Fibroblast of skin of abdomen (primary cell): ENCODE results near the gene ARHGAP26.
"Not testable (repeated sequence)": the region's sequence is repeated elsewhere in the genome, so short reads cannot be mapped to it uniquely, and the experiment has no call there.

ENCODE experiments used
- DNase-seq: peaks from one replicate; pipeline ENCODE4 v3.0.0-alpha.2; 2013

The ARHGAP26 gene

DNA sequence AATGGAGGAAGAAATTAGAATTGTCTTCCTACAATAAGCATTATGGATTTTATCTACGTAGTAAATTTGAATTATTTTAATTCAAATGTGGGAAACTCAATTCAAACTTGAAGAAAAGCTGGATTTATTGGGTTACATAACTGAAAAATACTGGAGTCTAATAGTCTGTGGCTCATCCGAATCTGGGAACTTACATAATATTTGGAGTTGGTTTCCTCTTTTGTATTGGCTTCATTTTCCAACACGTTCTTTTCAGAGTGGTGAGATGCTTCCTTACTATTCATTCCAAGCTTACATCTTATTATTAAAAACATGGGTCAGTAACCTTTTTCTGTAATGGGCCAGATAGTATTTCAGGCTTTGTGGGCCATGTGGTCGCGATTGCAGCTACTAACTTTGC is 164.8 kb downstream of the ARHGAP26 start:
- no peak for DNase-seq

DNA sequence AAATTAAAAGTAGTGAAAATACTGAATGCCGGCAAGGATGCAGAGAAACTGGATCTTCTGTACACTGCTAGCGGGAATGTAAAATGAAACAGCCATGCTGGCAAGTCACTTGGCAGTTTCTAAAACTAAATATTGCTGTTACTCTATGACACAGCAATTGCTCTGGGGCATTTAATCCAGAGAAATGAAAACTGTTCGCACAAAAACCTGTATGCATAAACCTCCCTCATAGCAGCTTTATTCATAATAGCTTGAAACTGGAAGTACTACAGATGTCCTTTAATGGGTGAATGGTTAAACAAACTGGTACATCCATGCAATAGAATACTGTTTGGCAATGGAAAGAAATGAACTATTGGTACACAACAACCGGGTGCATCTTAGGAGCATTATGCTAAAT is 167.2 kb downstream of the ARHGAP26 start:
- DNase-seq, result no peak

DNA sequence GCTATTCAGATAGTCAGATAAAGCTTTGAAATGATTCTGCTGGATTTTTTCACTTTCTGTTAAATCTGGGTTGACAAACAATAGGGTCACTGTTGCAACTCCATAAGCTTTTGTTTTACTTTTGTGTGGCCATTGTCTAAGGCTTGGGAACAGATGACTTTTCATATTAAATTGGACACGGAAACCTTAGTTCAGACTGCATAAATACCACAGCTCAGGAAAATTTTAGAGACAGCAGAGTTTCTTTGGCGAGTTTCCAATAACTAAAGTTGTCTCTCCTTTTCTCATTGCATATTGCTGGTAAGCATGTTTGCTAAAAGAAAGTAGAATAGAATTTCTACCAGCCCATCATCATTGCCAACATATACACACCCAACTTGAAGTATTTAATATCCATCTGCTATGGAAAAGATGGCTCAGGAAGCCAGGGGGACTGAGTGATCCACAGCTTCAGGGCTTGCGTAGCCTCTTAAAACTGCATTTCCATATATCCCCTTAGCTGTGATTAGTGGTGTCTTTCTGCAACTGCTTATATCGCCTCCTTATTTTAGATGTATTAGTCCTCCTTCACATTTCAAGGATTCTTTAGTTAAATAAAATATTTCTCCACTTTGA is 168.2 kb downstream of the ARHGAP26 start:
- DNase-seq, result no peak

DNA sequence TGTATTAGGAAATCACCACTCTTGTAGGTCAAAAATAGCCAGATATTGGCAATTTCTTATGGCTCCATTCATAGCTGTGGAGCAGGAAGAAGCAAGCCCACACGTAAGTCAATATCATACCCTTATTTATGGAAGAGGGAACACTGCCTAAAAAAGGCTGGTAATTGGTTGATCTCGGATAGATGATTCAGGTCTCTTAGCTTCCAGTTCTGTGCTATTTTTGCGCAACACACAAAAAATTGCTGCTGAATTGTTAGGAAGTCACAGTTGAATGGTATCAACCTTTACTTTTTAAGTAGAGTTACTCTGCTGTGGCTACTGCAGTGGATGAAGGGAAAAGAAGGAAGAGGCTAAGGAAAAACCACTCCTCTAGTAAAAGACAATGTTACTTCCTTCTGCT is 168.8 kb downstream of the ARHGAP26 start:
- no peak for DNase-seq

DNA sequence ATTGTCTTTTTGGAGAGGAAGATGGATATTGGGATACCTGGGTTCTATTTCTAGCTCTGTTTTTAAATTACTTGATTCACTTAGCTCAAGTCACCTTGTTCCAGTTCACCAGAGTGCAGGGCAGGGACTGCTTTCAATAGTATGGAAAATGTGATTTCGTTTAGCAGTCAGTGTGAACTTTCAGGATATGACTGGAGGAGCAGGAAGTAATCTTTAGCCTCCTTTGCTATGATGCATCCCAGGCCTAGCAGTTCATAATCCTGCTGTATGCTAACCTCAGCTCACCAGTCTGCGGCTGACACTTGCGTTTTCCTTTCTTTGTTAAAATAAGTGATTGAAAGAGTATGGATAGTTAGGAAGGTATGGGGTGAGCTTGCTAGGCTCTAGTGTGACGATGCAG is 169.7 kb downstream of the ARHGAP26 start:
- DNase-seq, result no peak

DNA sequence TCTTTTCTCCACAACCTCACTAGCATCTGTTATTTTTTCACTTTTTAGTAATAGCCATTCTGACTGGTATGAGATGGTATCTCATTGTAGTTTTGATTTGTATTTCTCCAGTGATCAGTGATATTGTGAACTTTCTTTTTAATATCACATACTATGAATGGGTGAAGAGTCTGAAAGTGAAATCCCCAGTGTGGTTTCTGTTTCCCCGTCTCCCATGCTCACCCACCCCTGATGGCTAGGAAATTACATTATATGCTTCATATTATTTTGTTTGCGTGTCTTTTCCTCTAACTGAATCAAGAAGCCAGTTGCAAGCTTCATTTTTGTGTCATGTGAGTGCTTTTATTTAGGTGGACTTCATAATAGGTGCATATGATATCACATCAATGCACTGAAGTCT is 171.1 kb downstream of the ARHGAP26 start:
- no peak for DNase-seq

DNA sequence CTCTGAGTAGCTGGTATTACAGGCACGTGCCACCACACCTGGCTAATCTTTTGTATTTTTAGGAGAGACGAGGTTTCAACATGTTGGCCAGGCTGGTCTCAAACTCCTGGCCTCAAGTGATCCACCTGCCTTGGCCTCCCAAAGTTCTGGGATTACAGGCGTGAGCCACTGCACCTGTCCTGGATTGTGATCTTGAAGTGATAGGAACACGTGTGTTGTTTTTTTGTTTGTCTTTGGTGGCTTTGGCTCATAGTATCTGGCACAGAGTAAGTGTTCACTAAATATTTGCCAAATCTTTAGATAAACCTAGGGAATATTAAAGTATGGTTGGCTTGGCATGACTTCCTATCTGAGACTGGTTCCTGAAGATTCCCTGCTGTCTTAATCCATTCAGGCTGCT is 172.7 kb downstream of the ARHGAP26 start:
- no peak for DNase-seq

DNA sequence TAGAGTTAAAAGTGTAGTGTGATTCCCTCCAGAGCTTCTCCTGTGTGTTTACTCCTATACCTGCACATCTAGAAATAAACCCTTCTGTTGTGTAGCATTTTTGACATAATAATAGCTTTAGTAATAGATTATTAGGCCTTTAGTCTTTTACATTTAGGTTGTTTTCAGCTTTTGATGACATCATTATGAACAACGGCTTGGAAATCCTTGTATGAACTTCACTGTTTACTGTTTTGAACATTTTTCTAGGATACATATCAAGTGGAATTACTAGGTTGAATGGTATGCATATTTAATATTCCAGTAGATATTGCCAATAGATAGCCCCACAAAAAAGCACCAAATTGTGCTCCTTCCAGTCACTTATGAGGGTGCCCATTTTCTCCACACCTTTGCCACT is 174.0 kb downstream of the ARHGAP26 start:
- no peak for DNase-seq

DNA sequence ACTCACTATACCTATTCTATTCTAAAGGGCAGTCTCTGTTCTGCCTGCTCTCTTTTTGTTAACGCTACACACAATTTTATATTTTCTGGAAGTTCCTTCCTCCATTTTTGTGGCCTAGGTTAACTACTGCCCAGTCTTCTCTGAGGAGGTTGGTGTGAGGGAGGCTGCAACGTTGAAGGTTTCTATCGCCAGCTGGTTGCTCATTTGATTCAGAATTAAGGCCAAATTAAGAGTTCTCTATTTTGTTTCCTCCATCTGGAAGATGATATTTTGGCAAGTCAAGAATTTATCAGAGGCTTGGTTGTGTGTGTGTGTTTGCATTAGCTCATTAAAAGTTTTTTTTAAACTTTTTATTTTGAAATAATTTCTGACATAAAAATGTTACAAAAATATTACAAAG is 175.1 kb downstream of the ARHGAP26 start:
- DNase-seq, result no peak

DNA sequence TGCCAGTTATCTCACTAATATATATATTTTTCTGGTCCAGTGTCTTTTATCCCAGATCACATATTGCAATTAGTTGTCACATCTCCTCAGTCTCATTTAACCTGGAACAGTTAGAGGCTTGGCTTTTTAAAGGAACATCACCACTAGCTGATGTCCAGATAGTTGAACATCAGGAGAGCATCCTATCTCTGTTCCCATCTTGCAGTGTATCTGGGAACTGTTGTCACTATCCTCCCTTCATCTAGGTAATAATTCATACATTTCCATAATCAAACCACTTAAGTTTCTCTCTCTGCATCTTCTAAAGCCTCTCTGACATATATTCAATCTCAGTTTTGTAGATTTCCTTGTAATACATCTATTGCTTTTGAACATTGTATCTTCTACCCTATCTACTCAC is 175.7 kb downstream of the ARHGAP26 start:
- no peak for DNase-seq

DNA sequence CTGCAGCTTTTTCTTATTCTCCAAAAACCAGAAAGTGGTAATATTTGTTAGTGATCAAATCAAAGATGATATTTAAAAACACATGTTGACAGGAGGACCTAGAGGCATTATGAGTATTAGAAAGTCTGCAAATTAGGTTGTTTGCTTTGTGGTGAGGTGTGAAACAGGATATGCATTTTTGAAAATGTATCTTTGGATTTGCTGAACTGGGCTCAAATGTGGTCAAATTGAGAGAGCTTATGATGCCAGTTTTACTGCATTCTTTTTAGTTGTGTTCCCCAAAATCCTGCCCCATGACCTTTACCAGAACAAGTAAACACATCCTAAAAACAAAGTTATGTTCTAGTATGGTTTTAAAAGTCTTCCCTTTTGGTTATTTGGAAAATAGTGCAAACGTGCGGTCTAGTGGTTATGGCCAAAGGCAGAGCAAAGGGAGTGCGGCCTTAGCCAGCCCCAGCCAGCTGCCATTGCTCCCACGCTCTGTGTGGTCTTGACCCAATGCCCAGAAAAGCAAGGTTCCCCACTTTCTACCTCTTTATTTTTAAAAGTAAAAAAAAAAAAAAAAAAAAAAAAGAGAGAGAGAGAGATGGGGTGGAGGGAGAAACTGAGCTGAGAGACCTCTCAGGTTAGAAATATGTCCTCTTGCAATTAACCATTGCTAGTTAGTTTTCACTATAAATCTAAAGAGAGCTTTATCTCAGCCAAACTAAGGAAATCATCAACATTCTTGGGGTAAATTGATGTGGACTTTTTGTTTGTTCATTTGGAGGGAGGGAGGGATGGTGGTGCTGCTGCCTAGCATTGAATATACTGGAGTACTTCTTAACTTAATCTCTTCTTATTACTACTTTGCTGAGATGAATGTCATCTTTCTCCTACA is 176.6 kb downstream of the ARHGAP26 start:
- DNase-seq, result no peak

DNA sequence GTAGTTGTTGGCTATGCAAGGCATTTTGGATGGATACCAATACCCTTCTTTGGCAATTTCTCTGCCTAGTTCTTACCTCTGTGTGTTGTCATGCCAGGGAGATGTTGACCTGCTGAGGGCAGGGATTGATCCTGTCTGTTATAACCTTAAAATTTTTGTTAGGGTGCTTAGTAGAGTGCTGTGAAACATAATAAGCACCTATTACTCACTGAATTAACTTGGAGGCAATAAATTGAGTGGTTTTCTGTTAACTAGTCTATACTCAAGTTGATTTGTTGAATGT is 177.2 kb downstream of the ARHGAP26 start:
- no peak for DNase-seq

DNA sequence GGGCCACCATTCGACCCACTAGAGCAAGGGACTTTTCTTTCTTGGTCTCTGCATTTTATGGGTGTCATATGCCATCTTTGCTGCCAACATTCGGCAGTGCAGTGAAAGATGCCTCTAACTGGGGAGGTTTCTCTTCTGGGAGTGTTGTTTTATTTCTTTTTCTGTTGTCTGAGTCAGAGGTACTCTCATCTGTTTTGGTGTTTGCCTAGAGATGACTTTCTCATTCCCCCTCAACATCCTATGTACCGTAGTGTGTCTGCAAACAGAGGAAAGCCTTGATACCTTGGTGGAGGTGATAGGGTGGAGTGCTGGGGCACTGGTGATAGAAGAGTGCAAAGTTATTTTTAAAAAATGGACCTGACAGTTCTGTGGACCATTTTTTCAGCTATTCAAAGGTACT is 182.1 kb downstream of the ARHGAP26 start:
- DNase-seq, result no peak

DNA sequence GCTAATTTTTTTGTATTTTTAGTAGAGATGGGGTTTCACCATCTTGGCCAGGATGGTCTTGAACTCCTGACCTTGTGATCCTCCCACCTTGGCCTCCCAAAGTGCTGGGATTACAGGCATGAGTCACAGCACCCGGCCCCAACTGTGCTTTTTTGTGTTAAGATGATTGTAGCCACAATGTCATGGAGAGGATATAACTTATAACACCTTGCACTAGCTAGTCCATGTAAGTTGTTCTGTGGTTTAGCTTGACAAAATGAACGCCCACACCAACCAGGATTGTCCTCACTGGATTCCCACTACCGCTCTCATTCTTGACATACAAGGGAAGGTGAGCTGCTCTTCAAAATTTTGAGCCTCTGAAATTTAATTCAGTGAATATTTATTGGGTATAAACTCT is 182.7 kb downstream of the ARHGAP26 start:
- not testable (repeated sequence) for DNase-seq

DNA sequence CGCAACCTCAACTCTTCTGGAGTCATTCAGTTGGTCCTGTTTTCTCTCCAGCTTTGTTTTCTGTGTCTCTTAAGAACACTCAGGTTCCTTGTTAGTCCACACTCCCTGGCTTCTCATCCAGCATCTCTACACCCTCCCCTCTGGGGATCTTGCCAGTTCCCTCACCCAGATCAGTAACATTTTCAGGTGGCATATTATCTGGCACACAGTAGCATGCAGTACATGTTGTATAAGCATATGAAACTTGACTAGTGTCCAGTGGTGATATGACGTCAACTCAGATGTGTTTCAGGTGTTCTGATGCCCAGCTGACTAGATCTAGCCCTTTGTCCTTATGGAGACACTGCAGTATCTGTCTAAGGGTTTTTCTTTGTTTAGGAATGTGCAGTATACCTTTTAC is 184.3 kb downstream of the ARHGAP26 start:
- DNase-seq, result no peak

DNA sequence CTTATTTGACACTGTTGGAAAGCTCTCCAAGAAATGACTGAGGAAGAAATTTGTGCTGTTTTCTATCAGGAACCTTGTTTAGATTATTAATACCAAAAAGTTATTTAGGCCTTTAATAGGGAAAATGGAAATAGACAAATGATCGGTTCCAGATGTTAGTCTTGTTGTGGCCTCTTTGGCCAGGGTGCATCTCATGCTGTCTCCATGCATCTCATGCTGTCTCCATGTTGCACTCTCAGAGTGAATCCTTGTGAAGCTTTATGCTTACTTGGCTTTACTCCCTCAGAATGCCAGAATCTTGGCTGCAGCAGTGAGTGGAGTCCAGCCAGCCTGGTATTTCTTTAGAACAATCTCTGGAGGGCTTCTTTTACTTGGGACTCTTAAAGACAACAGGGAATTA is 185.5 kb downstream of the ARHGAP26 start:
- DNase-seq, result no peak

DNA sequence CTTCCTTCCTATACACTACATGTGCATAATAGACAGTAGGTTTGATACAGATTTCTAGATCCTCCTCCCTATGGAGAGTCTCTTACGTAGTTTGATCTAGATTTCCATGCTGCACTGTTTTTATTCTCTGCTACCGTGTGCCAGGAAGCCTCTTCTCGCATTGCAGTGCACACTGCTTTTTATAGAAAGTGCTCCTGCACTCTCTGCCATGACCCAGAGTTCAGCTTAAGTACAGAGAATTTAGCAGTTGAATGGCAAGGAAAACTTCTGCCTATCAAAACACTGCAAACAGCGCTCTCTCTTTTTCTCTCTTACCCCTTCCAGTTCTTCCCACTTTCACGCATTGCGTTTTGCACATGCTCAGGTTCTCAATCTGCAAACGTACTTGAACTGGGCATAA is 187.4 kb downstream of the ARHGAP26 start:
- DNase-seq, result no peak

DNA sequence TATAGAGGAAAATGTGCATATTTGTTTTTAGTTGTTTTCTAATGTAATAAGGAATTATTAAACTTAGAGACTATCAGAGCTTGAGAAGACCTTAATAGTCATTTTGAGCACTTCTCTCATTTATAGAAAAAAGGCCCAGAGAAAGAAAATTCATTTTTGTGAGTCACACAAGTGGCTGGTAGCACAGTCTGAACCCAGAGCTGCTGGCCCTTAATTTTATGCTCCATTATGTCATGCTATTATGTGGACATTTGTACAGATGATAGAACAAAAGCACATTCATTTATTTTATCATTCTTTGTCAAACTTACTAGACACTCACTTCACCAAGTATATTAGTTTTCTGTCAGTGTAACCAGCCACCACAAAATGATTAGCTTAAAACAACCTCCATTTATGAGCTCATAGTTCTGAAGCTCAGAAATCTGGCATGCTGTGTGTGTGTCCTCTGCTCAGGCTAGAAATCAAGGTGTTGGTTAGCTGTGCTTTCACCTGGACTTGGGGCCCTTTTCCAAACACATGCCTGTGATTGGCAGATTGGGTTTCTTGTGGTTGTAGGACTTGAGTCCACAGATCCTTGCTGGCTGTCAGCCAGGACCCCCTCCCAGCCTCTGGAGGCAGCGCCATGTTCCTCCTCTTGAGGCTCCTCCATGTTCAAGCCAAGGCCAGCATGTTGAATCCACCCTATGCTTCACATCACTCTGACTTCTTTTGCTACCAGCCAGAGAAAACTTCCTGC is 188.9 kb downstream of the ARHGAP26 start:
- no peak for DNase-seq

DNA sequence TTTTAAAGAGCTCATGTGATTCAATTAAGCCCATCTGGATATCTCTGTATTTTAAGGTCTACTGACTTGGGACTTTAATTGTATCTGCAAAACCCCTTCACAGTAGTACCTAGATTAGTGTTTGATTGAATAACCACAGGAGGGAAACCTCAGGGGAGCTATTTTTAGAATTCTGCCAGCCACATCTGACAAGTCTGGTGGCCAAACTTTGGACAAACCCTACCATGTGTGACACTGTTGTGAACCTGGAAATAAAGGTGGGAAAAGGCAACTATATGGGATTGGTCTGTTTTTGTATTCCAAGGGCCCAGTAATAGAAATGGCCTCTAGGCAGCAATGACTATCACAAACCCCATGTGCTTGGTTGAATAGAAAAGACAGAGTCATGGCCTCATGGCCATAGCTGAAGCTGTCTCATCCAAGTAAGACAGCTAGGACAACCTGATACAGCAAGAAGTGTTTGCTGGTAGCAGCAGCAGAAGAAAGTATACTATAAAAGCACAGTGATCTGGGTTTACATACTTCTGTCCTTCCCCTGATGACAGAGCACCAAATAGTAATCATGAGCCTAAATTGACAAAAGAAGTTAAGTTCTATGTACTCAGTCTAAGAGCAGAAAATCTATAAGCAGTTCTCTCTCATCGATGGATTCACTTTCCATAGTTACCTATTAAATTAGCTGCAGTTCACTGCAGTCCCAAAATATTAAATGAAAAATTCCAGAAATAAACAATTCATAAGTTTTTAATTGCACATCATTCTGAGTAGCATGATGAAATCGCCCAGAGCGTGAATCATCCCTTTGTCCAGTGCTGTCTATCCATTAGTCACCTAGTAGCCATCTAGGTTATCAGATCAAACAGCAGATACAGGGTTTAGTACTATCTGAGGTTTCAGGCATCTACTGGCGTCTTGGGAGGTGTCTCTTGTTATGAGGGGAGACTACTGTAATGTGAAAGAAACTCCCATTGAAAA is 189.8 kb downstream of the ARHGAP26 start:
- DNase-seq, result peak; percentile 67

DNA sequence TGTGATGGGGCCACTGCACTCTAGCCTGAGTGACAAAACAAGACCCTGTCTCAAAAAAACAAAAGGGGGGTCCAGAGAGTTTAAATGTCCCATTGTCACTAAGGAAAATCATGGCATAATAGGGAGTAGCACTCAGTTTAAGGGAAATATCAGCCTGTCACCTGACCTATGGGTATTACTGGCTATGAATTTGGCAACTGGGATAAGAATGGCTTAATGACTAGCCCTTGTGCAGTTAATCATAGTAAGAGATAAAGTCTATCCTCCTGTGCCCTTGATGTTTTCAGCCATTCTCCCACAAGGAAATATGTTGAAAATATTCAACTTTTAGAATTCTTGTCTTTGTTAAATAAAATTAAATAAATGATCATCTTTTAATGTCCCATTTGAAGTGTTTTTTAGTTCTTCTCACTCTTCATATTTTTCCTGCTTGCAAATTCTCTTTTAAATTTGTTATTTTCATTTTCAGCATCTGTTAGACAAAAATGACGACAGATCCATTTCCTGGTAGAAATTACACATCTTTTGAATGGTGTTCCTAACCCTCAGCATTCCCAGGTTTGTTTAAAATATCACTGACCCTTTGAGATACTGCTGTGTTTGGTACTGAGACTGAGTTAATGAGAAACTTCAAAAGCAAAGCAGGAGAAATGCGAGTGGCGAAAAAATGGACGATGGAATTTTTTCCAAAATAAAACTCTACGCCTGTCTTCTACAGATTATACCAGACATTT is 191.4 kb downstream of the ARHGAP26 start:
- no peak for DNase-seq

DNA sequence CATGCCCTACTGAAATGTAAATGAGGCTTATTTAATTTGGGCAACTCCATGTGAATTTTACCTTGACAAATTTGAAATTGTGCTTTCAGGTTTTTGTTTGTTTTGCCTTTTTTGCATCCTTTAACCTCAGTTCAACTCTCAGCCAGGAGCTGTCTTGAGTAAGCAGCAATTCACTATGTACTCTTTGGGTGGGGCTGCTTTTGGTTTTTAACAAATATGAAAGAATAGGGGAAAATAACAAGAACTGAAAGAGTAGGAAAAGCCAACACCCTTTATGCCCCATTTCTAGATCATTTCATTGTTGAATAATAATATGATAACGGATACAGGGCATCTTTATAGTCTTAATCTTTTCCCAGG is 192.0 kb downstream of the ARHGAP26 start:
- DNase-seq, result no peak
